ENCODE data around the gene ZNF283.
"Not testable (repeated sequence)": the region's sequence is repeated elsewhere in the genome, so short reads cannot be mapped to it uniquely, and the experiment has no call there.

Gene ZNF283

DNA sequence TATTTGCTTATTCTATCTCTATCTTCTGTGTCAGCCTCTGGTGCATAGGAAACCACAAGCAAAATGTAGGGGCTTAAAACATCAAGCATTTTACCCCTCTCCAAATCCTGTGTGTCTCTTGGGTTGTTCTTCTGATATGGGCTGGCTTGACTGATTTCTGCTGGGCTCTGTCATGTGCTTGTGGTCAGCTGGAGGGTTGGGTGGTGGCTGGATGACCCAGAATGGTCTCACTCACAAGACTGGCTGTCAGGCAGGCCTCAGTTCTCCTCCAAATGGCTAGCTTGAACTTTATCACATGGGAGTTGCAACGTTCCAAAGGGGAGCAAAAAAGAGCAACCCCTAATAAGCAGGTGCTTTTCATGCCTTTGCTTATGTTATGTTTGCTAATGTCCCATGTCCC lies 15.3 kb upstream of the ZNF283 start:
- H3K4me3 ChIP-seq (ENCODE audit: low read length): no peak overlapping the region
- no peak for TF ChIP-seq CTCF (IDR thresholded peaks at IDR 0.05; ENCODE audit: insufficient read depth, low read depth, low read length, missing control alignments)
- no peak for DNase-seq (ENCODE audit: low read depth)

DNA sequence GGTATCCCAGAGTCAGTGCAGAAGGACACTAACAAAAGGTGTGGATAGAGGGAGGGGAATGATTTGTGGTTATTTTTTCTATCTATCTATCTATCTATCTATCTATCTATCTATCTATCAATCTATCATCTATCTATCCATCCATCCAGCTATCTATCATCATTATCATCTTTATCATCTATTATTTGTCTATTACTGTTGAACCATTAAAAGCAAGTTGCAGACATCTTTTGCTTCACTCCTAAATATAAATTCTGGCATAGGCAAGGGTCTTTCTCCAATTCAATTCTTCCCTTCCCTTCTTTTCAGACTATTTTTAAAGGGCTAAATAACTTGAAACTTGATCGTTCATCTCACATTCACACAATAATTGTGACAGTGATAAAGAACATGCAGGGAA lies 14.9 kb upstream of the ZNF283 start:
- TF ChIP-seq CTCF (IDR thresholded peaks at IDR 0.05; ENCODE audit: insufficient read depth, low read depth, low read length, missing control alignments): no peak
- DNase-seq (ENCODE audit: low read depth): no peak
- no peak overlapping the region for H3K4me3 ChIP-seq (ENCODE audit: low read length)

GRCh38 chr19:43812688-43813087 lies 14.4 kb upstream of the ZNF283 start:
- DNase-seq (ENCODE audit: low read depth): no peak
- no peak for TF ChIP-seq CTCF (IDR thresholded peaks at IDR 0.05; ENCODE audit: insufficient read depth, low read depth, low read length, missing control alignments)
- no peak overlapping the region for H3K4me3 ChIP-seq (ENCODE audit: low read length)

DNA sequence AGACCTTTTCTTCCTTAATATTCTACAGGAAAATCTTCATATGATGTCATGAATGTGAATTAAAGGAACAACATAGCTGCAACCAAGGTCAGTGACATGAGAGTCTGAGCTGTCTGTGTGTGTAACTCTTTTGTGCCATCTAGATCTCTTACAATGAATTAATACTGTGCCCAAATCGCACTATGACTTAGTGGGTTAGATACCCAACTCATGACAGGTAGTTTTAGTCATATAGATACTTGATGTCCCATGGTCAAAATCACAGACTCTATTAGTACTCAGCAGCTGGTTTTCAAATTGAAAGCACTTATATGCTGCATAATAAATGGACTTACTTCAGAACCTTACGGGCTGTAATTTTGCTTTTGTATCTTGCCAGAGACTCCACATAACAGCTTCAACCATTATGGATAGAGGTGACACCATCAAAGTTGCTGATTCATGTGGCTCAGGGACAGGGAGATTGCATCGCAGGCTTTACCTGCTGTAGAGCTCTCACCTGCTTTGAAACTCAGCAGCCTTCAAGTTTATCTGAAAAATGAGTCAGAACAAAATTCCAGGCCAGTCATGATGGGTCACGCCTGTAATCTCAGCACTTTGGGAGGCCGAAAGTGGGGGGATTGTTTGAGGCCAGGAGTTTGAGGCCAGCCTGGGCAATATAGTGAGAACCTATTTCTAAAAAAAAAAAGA lies 12.3 kb upstream of the ZNF283 start:
- DNase-seq (ENCODE audit: low read depth): peak; percentile 82
- no peak overlapping the region for H3K4me3 ChIP-seq (ENCODE audit: low read length)
- no peak for TF ChIP-seq CTCF (IDR thresholded peaks at IDR 0.05; ENCODE audit: insufficient read depth, low read depth, low read length, missing control alignments)

- DNase-seq (ENCODE audit: low read depth); H3K4me3 ChIP-seq (ENCODE audit: low read length): not testable (repeated sequence)
Observed at GRCh38 chr19:43817454-43817853, 9.7 kb upstream of the ZNF283 start.

GRCh38 chr19:43818500-43818899 lies 8.6 kb upstream of the ZNF283 start:
- no peak overlapping the region for H3K4me3 ChIP-seq (ENCODE audit: low read length)
- peak; percentile 94 for DNase-seq (ENCODE audit: low read depth)
- no peak for TF ChIP-seq CTCF (IDR thresholded peaks at IDR 0.05; ENCODE audit: insufficient read depth, low read depth, low read length, missing control alignments)

- peak; percentile 62 for DNase-seq (ENCODE audit: low read depth)
- peak; percentile 3 for TF ChIP-seq CTCF (IDR thresholded peaks at IDR 0.05; ENCODE audit: insufficient read depth, low read depth, low read length, missing control alignments)
- H3K4me3 ChIP-seq (ENCODE audit: low read length): peak overlapping the region; percentile 61
Observed at GRCh38 chr19:43820098-43820883, 6.8 kb upstream of the ZNF283 start.
